Upper lobe of left lung (tissue), 6 donors: Measurements from ENCODE around the gene C10orf67. TPM values are rescaled to one million over a fixed set of nuclear protein-coding genes. Genes with fewer than 3 reads are reported as not detected.

Source experiments
- ATAC-seq, 2 donors: fragments of 200-7000 bp; cut with Tn5 transposase; one replicate each; pipeline ENCODE4 v1.9.1; 2022; ENCODE audit warnings: mild to moderate bottlenecking in 2 of 2, moderate library complexity in 2 of 2; ENCODE audit not compliant: low FRiP score in 2 of 2
- DNase-seq, 2 donors: peaks; one replicate each; pipeline ENCODE4 v3.0.0-alpha.2; 2019 to 2020
- H3K27ac ChIP-seq, 4 donors: fragments of 200-600 bp; sonication (generic); one replicate each; pipeline ENCODE4 v1.5.1; 2016 to 2019
- H3K27me3 ChIP-seq, 4 donors: fragments of 200-600 bp; sonication (generic); one replicate each; pipeline ENCODE4 v1.5.1; 2017 to 2019
- H3K36me3 ChIP-seq, 4 donors: fragments of 200-600 bp; sonication (generic); one replicate each; pipeline ENCODE4 v1.5.1; 2016 to 2019
- H3K4me1 ChIP-seq, 4 donors: fragments of 200-600 bp; sonication (generic); one replicate each; pipeline ENCODE4 v1.5.1; 2018 to 2019
- H3K4me3 ChIP-seq, 4 donors: fragments of 200-600 bp; sonication (generic); one replicate each; pipeline ENCODE4 v1.5.1; 2017 to 2019; ENCODE audit warnings: mild to moderate bottlenecking in 2 of 4, moderate library complexity in 1 of 4
- H3K9me3 ChIP-seq, 4 donors: fragments of 200-600 bp; sonication (generic); one replicate each; pipeline ENCODE4 v1.5.1; 2018 to 2019
- EP300 ChIP-seq, 4 donors: sonication (generic); formaldehyde crosslinking; IDR thresholded peaks; one replicate each; pipeline ENCODE4 v1.5.1; 2017; ENCODE audit warnings: antibody characterized with exemption in 4 of 4, control low read depth in 2 of 4
- POLR2A ChIP-seq, 4 donors: fragments of 450-650 bp; IDR thresholded peaks; one replicate each; pipeline ENCODE4 v1.5.1; 2016 to 2017; ENCODE audit warnings: antibody characterized with exemption in 4 of 4, mild to moderate bottlenecking in 2 of 4
- POLR2AphosphoS5 ChIP-seq, 2 donors: sonication (generic); formaldehyde crosslinking; IDR thresholded peaks; one replicate each; pipeline ENCODE4 v1.5.1; 2017; ENCODE audit warnings: antibody characterized with exemption in 2 of 2
- WGBS, 2 donors: methylation state at CpG; one replicate each; pipeline ENCODE4 v1.1.5; 2017 to 2018; 5-methylcytosine and 5-hydroxymethylcytosine counted together
- total RNA-seq, 6 donors: library from RNA; depleted of rRNA in 4 of 6; stranded (reverse); fragments of >200 nt in 4 of 6; gene quantifications; one replicate each; pipeline versions ENCODE4 v1.1.0 to v1.2.1, GENCODE V29; 2016 to 2021
- TF ChIP-seq, protein P1 (sequence below), 6 experiments: fragments of 450-650 bp in 4 of 6; fragments of 200-600 bp in 2 of 6; sonication (generic) in 2 of 6; IDR thresholded peaks; one replicate each; pipeline ENCODE4 v1.5.1; 2016 to 2019; ENCODE audit warnings: antibody characterized with exemption in 6 of 6
- donor health status: DM: no; HTN: no; CAD: no; lungs with moderate emphysema.
- donor health status: DM: no; HTN: yes; CAD: no; lungs with severe emphysema.

The C10orf67 gene
- total RNA-seq, 6 donors from 2014 or later: 1.7 to 7.3 (median 4.2) TPM

DNA sequence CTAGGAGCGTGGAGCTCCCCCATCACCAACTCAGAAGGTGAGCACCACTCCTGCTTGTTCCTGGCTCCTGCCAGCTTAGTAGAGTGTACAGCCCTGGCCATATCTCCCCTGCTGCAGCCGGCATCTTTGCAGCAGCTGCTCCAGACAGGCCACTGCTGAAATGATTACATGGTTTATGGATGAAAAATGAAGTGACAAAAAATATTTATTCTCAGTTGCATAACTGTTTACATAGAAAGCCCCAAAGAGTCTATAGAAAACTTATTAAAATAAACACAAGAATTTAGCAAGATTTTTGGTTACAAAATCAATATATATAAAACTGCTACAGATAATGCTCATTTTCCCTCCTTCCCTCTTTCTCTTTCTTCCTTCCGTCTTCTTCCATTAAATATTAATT is 27.2 kb downstream of the C10orf67 start:
- H3K36me3 ChIP-seq: no peaks in the 10 kb centered on the region
- H3K9me3 ChIP-seq: no peaks in the 10 kb centered on the region
- no peaks in the 10 kb centered on the region for H3K4me1 ChIP-seq
- no peak overlapping the region for H3K4me3 ChIP-seq
- no peak overlapping the region for H3K27ac ChIP-seq
- ATAC-seq (no peak), DNase-seq (no peak)
- TF ChIP-seq, protein P1, sequence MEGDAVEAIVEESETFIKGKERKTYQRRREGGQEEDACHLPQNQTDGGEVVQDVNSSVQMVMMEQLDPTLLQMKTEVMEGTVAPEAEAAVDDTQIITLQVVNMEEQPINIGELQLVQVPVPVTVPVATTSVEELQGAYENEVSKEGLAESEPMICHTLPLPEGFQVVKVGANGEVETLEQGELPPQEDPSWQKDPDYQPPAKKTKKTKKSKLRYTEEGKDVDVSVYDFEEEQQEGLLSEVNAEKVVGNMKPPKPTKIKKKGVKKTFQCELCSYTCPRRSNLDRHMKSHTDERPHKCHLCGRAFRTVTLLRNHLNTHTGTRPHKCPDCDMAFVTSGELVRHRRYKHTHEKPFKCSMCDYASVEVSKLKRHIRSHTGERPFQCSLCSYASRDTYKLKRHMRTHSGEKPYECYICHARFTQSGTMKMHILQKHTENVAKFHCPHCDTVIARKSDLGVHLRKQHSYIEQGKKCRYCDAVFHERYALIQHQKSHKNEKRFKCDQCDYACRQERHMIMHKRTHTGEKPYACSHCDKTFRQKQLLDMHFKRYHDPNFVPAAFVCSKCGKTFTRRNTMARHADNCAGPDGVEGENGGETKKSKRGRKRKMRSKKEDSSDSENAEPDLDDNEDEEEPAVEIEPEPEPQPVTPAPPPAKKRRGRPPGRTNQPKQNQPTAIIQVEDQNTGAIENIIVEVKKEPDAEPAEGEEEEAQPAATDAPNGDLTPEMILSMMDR (IDR thresholded peaks at IDR 0.05): no peak
- TF ChIP-seq POLR2AphosphoS5 (IDR thresholded peaks at IDR 0.05): no peak
- WGBS, 2 donors: 70 to 78% methylated on average over 2 to 3 of the region's 3 CpGs
- no peaks in the 10 kb centered on the region for H3K27me3 ChIP-seq

DNA sequence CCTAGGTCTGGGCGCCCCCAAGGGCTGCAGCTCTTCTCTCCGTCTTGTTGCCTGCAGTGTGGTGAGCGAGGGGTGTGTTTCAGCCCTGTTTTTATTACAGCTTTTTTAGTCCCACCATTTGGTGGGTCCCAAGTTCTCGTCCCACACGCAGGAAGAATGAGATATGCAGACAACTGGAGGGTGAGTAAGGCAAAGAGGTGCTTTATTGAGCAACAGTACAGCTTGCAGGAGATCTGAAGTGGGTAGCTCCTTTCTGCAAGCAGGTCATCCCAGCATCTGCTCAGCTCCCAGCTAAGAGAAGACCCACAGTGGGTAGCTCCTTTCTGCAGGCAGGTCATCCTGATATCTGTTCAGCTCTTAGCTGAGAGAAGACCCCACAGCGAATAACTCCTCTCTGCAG is 28.2 kb downstream of the C10orf67 start:
- ATAC-seq (no peak), DNase-seq (no peak)
- 75 to 95% methylated on average over 6 of the region's 6 CpGs for WGBS, 2 donors
- no peak overlapping the region for H3K27ac ChIP-seq
- no peaks in the 10 kb centered on the region for H3K9me3 ChIP-seq
- TF ChIP-seq POLR2AphosphoS5 (IDR thresholded peaks at IDR 0.05) (no peak), POLR2A (IDR thresholded peaks at IDR 0.05) (no peak), EP300 (IDR thresholded peaks at IDR 0.05) (no peak)
- TF ChIP-seq, protein P1 (IDR thresholded peaks at IDR 0.05): no peak
- no peaks in the 10 kb centered on the region for H3K4me1 ChIP-seq
- no peak overlapping the region for H3K4me3 ChIP-seq
- no peaks in the 10 kb centered on the region for H3K36me3 ChIP-seq
- no peaks in the 10 kb centered on the region for H3K27me3 ChIP-seq

DNA sequence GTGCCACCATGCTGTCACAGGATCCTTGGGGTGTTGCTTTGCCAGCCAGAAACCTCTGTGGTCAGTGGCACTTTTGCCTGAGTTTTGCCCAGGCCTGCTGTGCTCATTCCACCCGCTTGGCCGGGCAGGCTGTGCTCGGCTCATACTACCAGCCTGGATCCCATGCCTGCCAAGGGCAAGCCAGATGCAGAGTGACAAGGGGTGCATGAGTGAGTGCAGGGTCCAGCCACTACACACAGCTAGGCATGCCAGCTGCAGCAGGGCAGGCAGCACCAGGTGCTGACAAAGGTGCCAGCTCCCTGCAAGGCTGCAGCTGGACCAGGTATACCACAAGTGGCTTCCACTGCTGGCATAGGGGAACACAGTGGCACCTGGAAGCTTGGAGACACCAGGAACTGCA is 28.6 kb downstream of the C10orf67 start:
- no peak for ATAC-seq
- 100% methylated on average over 2 of the region's 3 CpGs; no CpG with 5 or more reads in 1 of the 2 donors for WGBS, 2 donors
- no peaks in the 10 kb centered on the region for H3K27me3 ChIP-seq

DNA sequence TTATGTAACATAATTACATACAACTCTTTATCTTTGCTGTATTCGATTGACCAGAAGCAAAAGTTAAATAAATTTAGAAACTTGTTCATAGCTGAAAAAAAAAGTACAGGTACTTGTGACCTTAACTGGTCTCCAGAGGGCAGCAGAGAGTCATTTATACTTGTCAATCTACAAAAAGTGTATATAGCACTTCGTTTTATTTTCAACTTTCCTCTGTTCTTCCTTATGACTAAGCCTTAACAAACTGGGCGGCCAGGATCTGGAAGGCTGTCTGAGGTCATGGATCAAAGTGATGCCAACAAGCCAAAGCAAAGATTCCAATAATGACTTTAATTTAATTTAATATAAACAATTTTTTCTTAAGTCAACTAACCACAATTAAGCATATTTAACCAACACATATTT is 29.8 kb downstream of the C10orf67 start:
- DNase-seq (no peak), ATAC-seq (peak in 1 of 2 donors; percentile 76)
- Histone ChIP-seq H3K4me3 (no peak overlapping the region), H3K27ac (no peak overlapping the region), H3K27me3 (no peaks in the 10 kb centered on the region), H3K9me3 (no peaks in the 10 kb centered on the region), H3K4me1 (peaks cover 0 to 5% (median 0%) of the 10 kb centered on the region in 4 donors), H3K36me3 (no peaks in the 10 kb centered on the region)
- WGBS, 2 donors: 2 to 3% methylated on average over 3 of the region's 3 CpGs
- TF ChIP-seq, protein P1 (IDR thresholded peaks at IDR 0.05): peak; percentile 58 to 78 (median 70)
- no peak for TF ChIP-seq EP300 (IDR thresholded peaks at IDR 0.05)

More for the DNA sequence above, 28.6 kb downstream of the C10orf67 start:
- no peak for TF ChIP-seq POLR2A (IDR thresholded peaks at IDR 0.05)
- TF ChIP-seq POLR2AphosphoS5 (IDR thresholded peaks at IDR 0.05): no peak
- no peak for TF ChIP-seq EP300 (IDR thresholded peaks at IDR 0.05)
- TF ChIP-seq, protein P1 (IDR thresholded peaks at IDR 0.05): no peak
- Histone ChIP-seq H3K4me1 (no peaks in the 10 kb centered on the region), H3K4me3 (no peak overlapping the region), H3K9me3 (no peaks in the 10 kb centered on the region), H3K36me3 (no peaks in the 10 kb centered on the region), H3K27ac (no peak overlapping the region)
- peak in 1 of 2 donors; percentile 52 for DNase-seq

DNA sequence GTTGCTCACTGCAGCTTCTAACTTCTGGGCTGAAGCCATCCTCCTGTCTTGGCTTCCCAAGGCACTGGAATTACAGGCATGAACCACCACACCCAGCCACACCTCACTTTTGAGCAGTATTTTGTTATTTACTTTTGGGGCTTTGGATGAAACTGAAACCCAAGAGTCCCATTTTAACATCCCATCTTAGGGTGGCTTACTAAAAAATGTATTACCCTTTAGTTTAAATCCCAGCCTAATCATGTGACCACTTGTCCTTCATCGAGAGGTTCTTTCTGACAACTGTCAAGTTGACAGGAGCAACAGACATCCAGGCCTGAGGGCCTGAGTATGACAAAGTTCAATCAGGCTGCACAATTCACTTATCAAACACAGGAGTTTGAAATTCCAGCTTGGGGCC is 33.6 kb downstream of the C10orf67 start:
- H3K9me3 ChIP-seq: no peaks in the 10 kb centered on the region
- WGBS, 2 donors: 67 to 68% methylated on average over 1 of the region's 1 CpG
- H3K4me1 ChIP-seq: peaks cover 0 to 5% (median 0%) of the 10 kb centered on the region in 4 donors
- no peak for DNase-seq
- no peaks in the 10 kb centered on the region for H3K27me3 ChIP-seq
- no peak overlapping the region for H3K4me3 ChIP-seq
- H3K36me3 ChIP-seq: no peaks in the 10 kb centered on the region
- no peak for TF ChIP-seq EP300 (IDR thresholded peaks at IDR 0.05)
- TF ChIP-seq POLR2A (IDR thresholded peaks at IDR 0.05): no peak
- no peak for TF ChIP-seq POLR2AphosphoS5 (IDR thresholded peaks at IDR 0.05)
- TF ChIP-seq, protein P1 (IDR thresholded peaks at IDR 0.05): no peak
- H3K27ac ChIP-seq: peak overlapping the region in 1 of 4 donors; percentile 7
- no peak for ATAC-seq
